GM12891 (cell line): ENCODE measurements around the gene OPA3.

ENCODE experiments used
- DNase-seq: peaks from one replicate; pipeline ENCODE4 v3.0.0; 2011; ENCODE audit warnings: low spot score; ENCODE audit not compliant: insufficient read length
- FAIRE-seq: peaks from 2 replicates; lab custom pipeline; 2011; peaks lifted over from hg19 to GRCh38; lab: Jason Lieb, UNC
- PAX5 ChIP-seq: IDR thresholded peaks from 2 replicates; pipeline ENCODE4 v1.6.1; 2011; ENCODE audit warnings: low read length, moderate library complexity, mild to moderate bottlenecking; ENCODE audit not compliant: insufficient read depth, severe bottlenecking
- POLR2A ChIP-seq: IDR thresholded peaks from 2 replicates; pipeline ENCODE4 v1.6.1; 2011; ENCODE audit warnings: low read depth, low read length, control low read depth
- POLR2AphosphoS5 ChIP-seq: IDR thresholded peaks from 2 replicates; pipeline ENCODE4 v1.6.1; 2011; ENCODE audit warnings: low read depth, low read length, control low read depth
- POU2F2 ChIP-seq: IDR thresholded peaks from 2 replicates; pipeline ENCODE4 v1.6.1; 2011; ENCODE audit warnings: low read depth, mild to moderate bottlenecking, control low read depth, low read length, moderate library complexity
- SPI1 ChIP-seq: IDR thresholded peaks from 2 replicates; pipeline ENCODE4 v1.6.1; 2011; ENCODE audit warnings: low read depth, low read length, control low read depth
- TAF1 ChIP-seq: IDR thresholded peaks from 2 replicates; pipeline ENCODE4 v1.6.1; 2011; ENCODE audit warnings: low read depth, low read length, control low read depth

OPA3 gene

DNA sequence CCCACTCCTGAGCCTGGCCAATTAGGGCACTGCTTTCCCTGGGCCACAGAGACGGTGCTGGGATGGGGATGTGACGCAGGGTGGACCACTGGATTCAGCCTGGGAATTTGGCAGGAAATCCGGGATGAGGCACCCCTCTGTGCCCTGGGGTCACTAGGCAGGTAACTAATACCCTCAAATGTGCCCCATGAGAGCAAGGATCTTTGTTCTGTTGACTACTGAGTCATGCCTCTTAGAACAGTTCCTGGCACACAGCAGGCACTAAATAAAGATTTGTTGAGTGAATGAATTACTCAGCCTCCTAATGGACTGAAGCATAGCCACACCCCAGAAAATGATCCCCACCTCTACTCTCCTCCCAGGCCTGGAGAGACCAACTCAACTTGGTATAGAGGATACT lies 15.9 kb downstream of the OPA3 start:
- FAIRE-seq, result no peak
- TF ChIP-seq TAF1, result no peak
- no peak for DNase-seq

DNA sequence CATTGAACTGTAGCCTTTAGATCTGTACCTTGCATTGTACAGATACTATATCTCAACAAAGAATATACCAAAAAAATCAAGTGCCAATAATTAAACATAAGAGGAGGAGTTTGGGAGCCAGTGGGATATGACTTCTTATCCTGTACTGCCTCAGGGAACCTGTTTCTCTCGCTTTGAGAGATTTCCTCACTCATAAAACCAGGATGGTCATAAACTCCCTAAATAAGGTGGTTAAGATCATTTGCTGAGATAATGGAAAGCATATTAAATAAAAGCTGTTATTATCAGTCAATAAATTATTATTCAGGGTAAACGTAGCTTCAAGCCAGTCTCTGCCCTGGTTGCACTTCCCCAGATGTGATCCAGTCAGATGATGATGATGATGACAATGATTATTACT lies 17.0 kb downstream of the OPA3 start:
- TF ChIP-seq SPI1, result no peak
- TF ChIP-seq POLR2AphosphoS5, result no peak
- TF ChIP-seq POU2F2, result no peak
- TF ChIP-seq TAF1, result no peak
- TF ChIP-seq POLR2A, result no peak
- no peak for TF ChIP-seq PAX5
- DNase-seq (no peak), FAIRE-seq (no peak)

DNA sequence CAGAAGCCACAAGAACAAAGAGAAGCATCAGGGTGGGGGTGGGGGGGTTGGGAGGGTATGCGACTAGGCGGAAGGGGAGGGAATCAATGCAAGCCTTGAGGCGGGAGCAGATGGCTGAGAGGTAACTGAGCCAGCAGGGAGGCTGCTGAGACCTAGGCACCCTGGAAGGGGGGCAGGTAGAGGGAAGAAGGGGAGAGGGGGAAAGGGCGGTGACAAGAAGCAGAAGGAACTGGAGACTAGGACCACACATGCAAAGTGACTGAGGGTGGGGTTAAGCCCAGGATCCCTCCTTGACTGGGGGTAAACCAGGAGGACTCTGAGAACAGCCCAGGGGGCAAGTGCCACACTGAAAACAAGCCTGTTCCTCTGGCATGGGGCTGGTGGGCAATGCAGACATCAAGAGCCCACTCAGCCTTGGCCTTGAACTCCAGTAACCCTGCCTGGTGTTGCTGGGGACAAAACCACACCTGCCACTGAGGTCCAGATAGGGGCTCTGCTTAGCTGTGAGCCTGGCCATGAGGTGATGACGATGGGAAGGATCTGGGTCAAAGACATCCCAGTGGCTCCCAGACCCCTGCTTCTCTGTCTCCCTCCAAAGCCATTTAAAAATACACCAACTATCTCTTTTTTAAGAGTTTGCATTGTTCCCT lies 20.3 kb downstream of the OPA3 start:
- TF ChIP-seq POLR2A (no peak), SPI1 (no peak), TAF1 (no peak), POU2F2 (no peak), PAX5 (no peak), POLR2AphosphoS5 (no peak)
- peak; percentile 75 for FAIRE-seq
- DNase-seq, result no peak

DNA sequence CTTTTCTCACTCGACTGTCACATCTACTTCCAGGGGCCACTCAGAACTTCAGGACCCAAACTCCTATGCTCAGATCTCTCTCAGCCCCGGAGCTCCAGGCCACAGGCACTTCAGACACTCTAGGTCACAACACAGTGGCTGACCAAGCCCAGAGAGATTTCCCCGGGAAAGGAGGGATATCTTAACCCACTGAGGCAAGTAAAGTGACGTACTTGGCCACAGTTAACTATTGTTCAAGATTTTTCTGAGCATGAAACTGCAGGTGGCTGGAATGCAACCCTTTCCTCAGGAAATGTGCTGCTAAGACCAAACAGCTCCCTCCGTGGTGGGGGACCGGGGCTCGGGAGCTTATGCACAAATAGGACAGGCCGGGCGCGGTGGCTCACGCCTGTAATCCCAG lies 23.9 kb downstream of the OPA3 start:
- no peak for FAIRE-seq
- TF ChIP-seq PAX5 (no peak), POLR2A (no peak), TAF1 (no peak), POU2F2 (no peak), POLR2AphosphoS5 (no peak), SPI1 (no peak)
- no peak for DNase-seq

DNA sequence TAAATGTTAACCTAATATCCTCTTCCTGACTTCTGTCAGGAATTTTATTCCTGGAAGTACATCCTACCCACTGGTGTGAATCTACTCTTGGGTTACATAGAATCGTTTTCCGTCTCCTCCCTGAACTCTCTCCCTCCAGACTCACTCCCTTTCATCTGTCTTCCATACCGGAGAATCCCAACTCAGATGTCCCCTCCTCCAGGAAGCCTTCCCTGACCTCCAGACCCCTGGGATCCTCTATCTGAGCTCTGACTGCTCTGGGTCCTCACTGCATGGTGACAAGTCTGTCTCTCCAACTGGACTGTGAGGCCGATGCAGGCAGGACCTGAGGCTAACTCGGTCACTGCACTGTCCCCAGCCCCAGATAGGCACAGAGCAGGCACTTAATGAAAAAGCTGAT lies 24.6 kb downstream of the OPA3 start:
- TF ChIP-seq TAF1 (no peak), PAX5 (no peak), POLR2A (no peak), POLR2AphosphoS5 (no peak), POU2F2 (no peak), SPI1 (no peak)
- FAIRE-seq (no peak), DNase-seq (no peak)

- TF ChIP-seq POLR2A (no peak), PAX5 (no peak), POU2F2 (no peak), TAF1 (no peak), SPI1 (no peak), POLR2AphosphoS5 (no peak)
- peak; percentile 87 for FAIRE-seq
- DNase-seq, result peak; percentile 68
These were observed 26.2 kb downstream of the OPA3 start for GRCh38 chr19:45558399-45558878.

- FAIRE-seq (no peak), DNase-seq (no peak)
- no peak for TF ChIP-seq POU2F2
- no peak for TF ChIP-seq PAX5
- no peak for TF ChIP-seq TAF1
- no peak for TF ChIP-seq SPI1
- no peak for TF ChIP-seq POLR2AphosphoS5
- TF ChIP-seq POLR2A, result no peak
These were observed 27.8 kb downstream of the OPA3 start for GRCh38 chr19:45556835-45557234.

DNA sequence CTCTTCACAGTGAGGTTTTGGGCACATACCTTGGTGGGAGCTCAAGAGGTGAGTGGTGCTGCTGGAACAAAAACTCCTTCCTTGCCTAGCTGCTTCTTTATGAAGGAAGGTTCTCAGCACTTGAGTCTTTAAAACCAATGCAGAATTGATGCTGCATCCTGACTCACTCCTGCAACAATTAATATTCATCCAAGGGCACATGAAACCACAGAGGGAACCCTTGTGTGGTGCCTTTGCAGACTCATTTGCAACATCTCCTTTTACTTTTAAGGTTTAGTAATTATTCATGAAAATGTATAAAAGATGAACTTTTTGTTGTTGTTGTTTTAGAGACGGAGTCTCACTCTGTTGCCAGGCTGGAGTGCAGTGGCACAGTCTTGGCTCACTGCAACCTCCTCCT lies 30.1 kb downstream of the OPA3 start:
- TF ChIP-seq SPI1 (no peak), POLR2AphosphoS5 (no peak), POLR2A (no peak)
- FAIRE-seq, result no peak
- DNase-seq, result no peak

DNA sequence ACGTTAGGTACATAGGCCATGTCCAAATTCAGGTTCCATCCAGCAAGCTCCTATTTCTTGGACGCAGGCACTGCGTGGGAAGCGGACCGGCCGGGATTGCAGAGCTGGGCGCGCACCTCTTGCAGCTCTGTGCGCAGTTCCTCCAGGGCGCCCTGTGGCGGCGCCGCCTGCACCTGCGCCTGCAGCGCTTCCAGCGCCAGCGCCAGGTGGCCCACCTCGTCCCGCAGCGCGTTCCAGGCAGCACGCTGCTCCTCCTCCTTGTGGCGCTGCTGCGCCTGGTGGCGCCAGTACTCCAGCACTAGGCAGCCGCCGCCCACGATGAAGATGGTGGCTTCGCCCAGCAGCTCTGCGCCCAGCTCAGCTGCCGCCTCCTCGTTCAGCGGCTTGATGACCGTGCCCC lies 31.1 kb downstream of the OPA3 start:
- no peak for FAIRE-seq
- TF ChIP-seq POLR2AphosphoS5 (no peak), POU2F2 (no peak), SPI1 (no peak), POLR2A (no peak), PAX5 (no peak), TAF1 (no peak)

GRCh38 chr19:45547965-45548609 lies 36.5 kb downstream of the OPA3 start:
- FAIRE-seq, result no peak

More for the DNA sequence above, 31.1 kb downstream of the OPA3 start:
- no peak for DNase-seq

More at GRCh38 chr19:45547965-45548609, 36.5 kb downstream of the OPA3 start:
- TF ChIP-seq POLR2AphosphoS5 (no peak), SPI1 (no peak)
- DNase-seq, result no peak
